Keratinocyte (primary cell): ENCODE measurements around the gene RFWD3. TPM values are rescaled to one million over a fixed set of nuclear protein-coding genes. Genes with fewer than 3 reads are reported as not detected.

Source experiments
- DNase-seq: peaks from one replicate; pipeline ENCODE4 v3.0.0-alpha.2; 2011; ENCODE audit warnings: low read depth, missing footprints, low spot score
- FAIRE-seq: peaks from 2 replicates; lab custom pipeline; 2011; peaks lifted over from hg19 to GRCh38; lab: Jason Lieb, UNC
- H2AFZ ChIP-seq: 2 replicates; pipeline ENCODE4 v1.6.0; 2012; ENCODE audit warnings: low read length, control low read depth, inconsistent platforms; ENCODE audit not compliant: control insufficient read depth
- H3K27ac ChIP-seq: 2 replicates; pipeline ENCODE4 v1.5.1; 2011; ENCODE audit warnings: low read length; ENCODE audit not compliant: control insufficient read depth, insufficient read depth
- H3K27me3 ChIP-seq: 3 replicates; pipeline ENCODE4 v1.6.0; 2011; ENCODE audit warnings: low read length; ENCODE audit not compliant: control insufficient read depth, insufficient read depth; ENCODE audit errors: extremely low read depth
- H3K36me3 ChIP-seq, 2 experiments: 2 replicates in 1 of 2; 3 replicates in 1 of 2; pipeline ENCODE4 v1.5.1; 2011; ENCODE audit warnings: low read length in 2 of 2, mild to moderate bottlenecking in 1 of 2; ENCODE audit not compliant: control insufficient read depth in 2 of 2, insufficient read depth in 2 of 2; ENCODE audit errors: extremely low read depth in 1 of 2
- H3K4me1 ChIP-seq: 3 replicates; pipeline ENCODE4 v1.5.1; 2011; ENCODE audit warnings: low read length; ENCODE audit not compliant: control insufficient read depth, insufficient read depth; ENCODE audit errors: extremely low read depth
- H3K4me2 ChIP-seq: 3 replicates; pipeline ENCODE4 v1.6.0; 2011; ENCODE audit warnings: low read depth, low read length; ENCODE audit not compliant: control insufficient read depth, insufficient read depth; ENCODE audit errors: extremely low read depth
- H3K4me3 ChIP-seq, 3 experiments: fragments of 200-600 bp in 1 of 3; sonication (generic) in 1 of 3; 2 replicates in 2 of 3; 3 replicates in 1 of 3; pipeline ENCODE4 v1.5.1; 2011 to 2016; ENCODE audit warnings: low read length in 3 of 3, mild to moderate bottlenecking in 3 of 3, control low read depth in 2 of 3, inconsistent platforms in 1 of 3, low read depth in 1 of 3, mixed read lengths in 1 of 3, mixed run types in 1 of 3, moderate library complexity in 1 of 3; ENCODE audit not compliant: control insufficient read depth in 2 of 3, insufficient read depth in 2 of 3; ENCODE audit errors: extremely low read depth in 1 of 3
- H3K79me2 ChIP-seq: 2 replicates; pipeline ENCODE4 v1.6.0; 2012; ENCODE audit warnings: low read length; ENCODE audit not compliant: control insufficient read depth, insufficient read depth
- H3K9ac ChIP-seq: 3 replicates; pipeline ENCODE4 v1.6.0; 2011; ENCODE audit warnings: low read length; ENCODE audit not compliant: control insufficient read depth, insufficient read depth; ENCODE audit errors: extremely low read depth
- H3K9me1 ChIP-seq: 3 replicates; pipeline ENCODE4 v1.6.0; 2011; ENCODE audit warnings: low read length; ENCODE audit not compliant: control insufficient read depth, insufficient read depth; ENCODE audit errors: extremely low read depth
- H3K9me3 ChIP-seq: 2 replicates; pipeline ENCODE4 v1.5.1; 2012; ENCODE audit warnings: low read depth, low read length; ENCODE audit not compliant: control insufficient read depth
- H4K20me1 ChIP-seq: 3 replicates; pipeline ENCODE4 v1.6.0; 2011; ENCODE audit warnings: low read length; ENCODE audit not compliant: control insufficient read depth, insufficient read depth; ENCODE audit errors: extremely low read depth
- CTCF ChIP-seq, 3 experiments: IDR thresholded peaks in 1 of 3; conservative IDR thresholded peaks in 1 of 3; optimal IDR thresholded peaks in 1 of 3; 2 replicates in 2 of 3; 3 replicates in 1 of 3; pipeline versions ENCODE3 to v1.5.1; 2011; ENCODE audit warnings: low read length in 3 of 3, mild to moderate bottlenecking in 3 of 3, moderate library complexity in 2 of 3, control low read depth in 1 of 3, inconsistent platforms in 1 of 3; ENCODE audit not compliant: insufficient read depth in 2 of 3; ENCODE audit errors: extremely low read depth in 1 of 3
- EZH2 ChIP-seq: IDR thresholded peaks from one replicate; pipeline ENCODE4 v1.6.1; 2012; ENCODE audit warnings: inconsistent platforms, mild to moderate bottlenecking, low read length, moderate library complexity
- dilution Hi-C: fragments of 300-500 bp; cut with MboI; formaldehyde crosslinking; loops from one replicate; pipeline ENCODE4 v1.7.0; 2020; ENCODE audit warnings: low sequenced_read_pairs; ENCODE audit not compliant: extremely low pct_ligation_motif_present
- polyA plus RNA-seq, 5 experiments: library from polyadenylated mRNA; depleted of rRNA in 3 of 5; stranded (reverse) in 3 of 5; stranded (forward) in 1 of 5; unstranded in 1 of 5; fragments of >200 nt; gene quantifications; 1 replicate in 1 of 5; 2 replicates in 3 of 5; 3 replicates in 1 of 5; pipeline versions ENCODE4 v1.2.1 to v1.2.3, GENCODE V29; 2011 to 2012; ENCODE audit warnings: missing spikeins in 2 of 5, low read depth in 1 of 5, low replicate concordance in 1 of 5

Gene RFWD3
- polyA plus RNA-seq, 1 donor (not counting 4 experiments of a cell fraction or from before 2014, with no cell fraction given): 29.2 TPM

- TF ChIP-seq CTCF (optimal IDR thresholded peaks at IDR 0.05 in 1 of 3, IDR thresholded peaks at IDR 0.05 in 1 of 3, conservative IDR thresholded peaks at IDR 0.05 in 1 of 3; ENCODE audit: extremely low read depth in 1 of 3, insufficient read depth in 2 of 3, low read length in 3 of 3) (no peak), EZH2 (no peak)
- H2AFZ ChIP-seq: peak overlapping the region; percentile 49
- DNase-seq (no peak), FAIRE-seq (no peak)
- peaks cover 9 to 26% of the 10 kb centered on the region in 2 experiments for H3K36me3 ChIP-seq
- dilution Hi-C loops: no loop called here
- no peaks in the 10 kb centered on the region for H3K9me1 ChIP-seq
- peaks cover 7% of the 10 kb centered on the region for H3K4me1 ChIP-seq
- no peaks in the 10 kb centered on the region for H3K9me3 ChIP-seq
- peak overlapping the region; percentile 62 for H3K4me2 ChIP-seq
- peak overlapping the region; percentile 61 for H3K9ac ChIP-seq
- H3K4me3 ChIP-seq: peak overlapping the region; percentile 66 to 98 (median 68)
- no peaks in the 10 kb centered on the region for H3K27me3 ChIP-seq
- H4K20me1 ChIP-seq: no peaks in the 10 kb centered on the region
- H3K27ac ChIP-seq: peak overlapping the region; percentile 56
- H3K79me2 ChIP-seq: peaks cover 42% of the 10 kb centered on the region
Observed at GRCh38 chr16:74667255-74667700, 601 bp upstream of the RFWD3 start.

DNA sequence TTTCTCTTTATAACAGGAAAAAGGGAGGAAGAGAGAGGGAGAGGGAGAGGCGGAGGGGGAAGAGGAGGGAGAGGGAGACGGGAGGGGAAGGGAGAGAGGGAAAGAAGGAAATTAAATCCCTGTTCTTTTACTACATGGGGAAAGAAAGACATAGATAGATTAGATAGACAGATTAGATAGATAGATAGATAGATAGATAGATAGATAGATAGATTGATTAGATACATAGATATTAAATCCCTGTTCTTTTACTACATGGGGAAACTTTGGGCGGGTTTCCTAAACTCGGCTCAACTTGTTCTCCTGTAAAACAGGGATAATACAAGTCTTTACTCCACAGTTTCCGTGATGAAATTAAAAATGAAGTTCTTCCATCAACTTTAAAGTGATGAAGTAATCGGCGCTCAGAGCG, 661 bp downstream of the RFWD3 start:
- H3K27ac ChIP-seq: peak overlapping the region; percentile 88
- peak overlapping the region; percentile 94 for H3K9ac ChIP-seq
- dilution Hi-C loops: no loop called here
- H2AFZ ChIP-seq: no peak overlapping the region
- no peaks in the 10 kb centered on the region for H3K9me1 ChIP-seq
- TF ChIP-seq CTCF (optimal IDR thresholded peaks at IDR 0.05 in 1 of 3, IDR thresholded peaks at IDR 0.05 in 1 of 3, conservative IDR thresholded peaks at IDR 0.05 in 1 of 3; ENCODE audit: extremely low read depth in 1 of 3, insufficient read depth in 2 of 3, low read length in 3 of 3) (no peak), EZH2 (no peak)
- H3K4me3 ChIP-seq: peak overlapping the region; percentile 86 to 98 (median 92)
- H3K27me3 ChIP-seq: no peaks in the 10 kb centered on the region
- peaks cover 53% of the 10 kb centered on the region for H3K79me2 ChIP-seq
- H3K4me1 ChIP-seq: peaks cover 14% of the 10 kb centered on the region
- DNase-seq (no peak), FAIRE-seq (no peak)
- H4K20me1 ChIP-seq: no peaks in the 10 kb centered on the region
- H3K9me3 ChIP-seq: no peaks in the 10 kb centered on the region
- H3K4me2 ChIP-seq: peak overlapping the region; percentile 78
- H3K36me3 ChIP-seq: peaks cover 9 to 29% of the 10 kb centered on the region in 2 experiments
